ENCODE data around the gene TTC21A. TPM values are rescaled to one million over a fixed set of nuclear protein-coding genes. Genes with fewer than 3 reads are reported as not detected.
"Not testable (repeated sequence)": the region's sequence is repeated elsewhere in the genome, so short reads cannot be mapped to it uniquely, and the experiment has no call there.

TTC21A gene
- polyA plus RNA-seq = 5.5 TPM

- Mint-ChIP-seq H3K4me3 (peak within 1 kb of the TSS; percentile 96 to 97 (median 96)), H3K36me3 (peaks cover 4% of the 10 kb centered on the region), H3K27ac (peak within 1 kb of the TSS; percentile 88 to 99 (median 98)), H3K27me3 (peaks cover 2% of the 10 kb centered on the region), H3K9me3 (no peaks in the 10 kb centered on the region), H3K4me1 (peaks cover 26 to 51% (median 45%) of the 10 kb centered on the region in 3 donors)
These were observed at the start of gene TTC21A, which contains the start of gene GORASP1 for GRCh38 chr3:39107388-39108199. Gene TTC21A, plus strand, starts transcription at chr3:39107680. Its CDS starts 158 bp downstream, at chr3:39107838. Gene GORASP1, minus strand, starts transcription at chr3:39107627. Its CDS starts 86 bp downstream, at chr3:39107541.

DNA sequence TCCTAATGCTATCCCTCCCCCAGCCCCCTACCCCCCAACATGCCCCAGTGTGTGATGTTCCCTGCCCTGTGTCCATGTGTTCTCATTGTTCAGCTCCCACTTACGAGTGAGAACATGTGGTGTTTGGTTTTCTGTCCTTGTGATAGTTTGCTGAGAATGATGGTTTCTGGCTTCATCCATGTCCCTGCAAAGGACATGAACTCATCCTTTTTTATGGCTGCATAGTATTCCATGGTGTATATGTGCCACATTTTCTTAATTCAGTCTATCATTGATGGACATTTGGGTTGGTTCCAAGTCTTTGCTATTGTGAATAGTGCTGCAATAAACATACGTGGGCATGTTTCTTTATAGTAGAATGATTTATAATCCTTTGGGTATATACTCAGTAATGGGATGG, 46.3 kb upstream of the TTC21A start:
- not testable (repeated sequence) for H3K9me3 Mint-ChIP-seq, H3K4me3 Mint-ChIP-seq, H3K27me3 Mint-ChIP-seq, H3K27ac Mint-ChIP-seq, H3K36me3 Mint-ChIP-seq
- H3K4me1 Mint-ChIP-seq = peaks cover 28 to 40% (median 29%) of the 10 kb centered on the region in 3 donors

GRCh38 chr3:39062180-39062579, 45.3 kb upstream of the TTC21A start:
- peak overlapping the region in 1 of 4 donors; percentile 39 for H3K4me3 Mint-ChIP-seq

GRCh38 chr3:39063143-39063542, 44.3 kb upstream of the TTC21A start:
- no peak overlapping the region for H3K27ac Mint-ChIP-seq
- H3K4me1 Mint-ChIP-seq = peaks cover 18 to 30% (median 21%) of the 10 kb centered on the region in 3 donors
- H3K36me3 Mint-ChIP-seq = peaks cover 4% of the 10 kb centered on the region
- H3K27me3 Mint-ChIP-seq = no peaks in the 10 kb centered on the region
- H3K9me3 Mint-ChIP-seq = peaks cover 0 to 4% (median 0%) of the 10 kb centered on the region in 3 donors
- no peak overlapping the region for H3K4me3 Mint-ChIP-seq

More at GRCh38 chr3:39062180-39062579, 45.3 kb upstream of the TTC21A start:
- Mint-ChIP-seq H3K27ac (peak overlapping the region in 1 of 3 donors; percentile 64), H3K27me3 (no peaks in the 10 kb centered on the region), H3K9me3 (peaks cover 0 to 4% (median 0%) of the 10 kb centered on the region in 3 donors), H3K36me3 (peaks cover 2% of the 10 kb centered on the region), H3K4me1 (peaks cover 18 to 31% (median 21%) of the 10 kb centered on the region in 3 donors)

DNA sequence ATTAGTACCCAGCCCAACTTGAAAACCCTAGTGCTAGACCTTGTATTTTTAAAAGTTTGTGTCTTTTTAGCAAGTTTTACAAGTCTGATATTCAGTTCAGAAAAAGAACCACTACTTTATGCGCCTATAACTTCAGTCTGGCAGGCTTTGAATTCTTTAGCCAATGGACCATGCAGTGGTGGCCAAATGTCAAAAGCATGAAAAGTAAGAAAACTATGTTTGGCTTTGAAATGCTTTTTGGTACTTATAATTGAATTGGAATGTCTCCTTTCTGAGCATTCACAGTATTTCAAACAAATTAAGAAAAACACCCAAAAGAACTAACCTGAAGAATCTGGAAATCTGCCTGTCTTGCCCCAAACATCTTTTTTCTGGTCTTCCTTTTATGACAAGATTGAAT, 42.8 kb upstream of the TTC21A start:
- Mint-ChIP-seq H3K4me1 (peaks cover 10 to 22% (median 16%) of the 10 kb centered on the region in 3 donors), H3K27ac (peak overlapping the region in 1 of 3 donors; percentile 0), H3K36me3 (peaks cover 4% of the 10 kb centered on the region), H3K9me3 (peaks cover 0 to 4% (median 0%) of the 10 kb centered on the region in 3 donors), H3K27me3 (no peaks in the 10 kb centered on the region), H3K4me3 (no peak overlapping the region)

- Mint-ChIP-seq H3K27me3 (no peaks in the 10 kb centered on the region), H3K9me3 (peaks cover 0 to 3% (median 0%) of the 10 kb centered on the region in 3 donors), H3K27ac (peak overlapping the region in 1 of 3 donors; percentile 0), H3K4me1 (peaks cover 9 to 22% (median 16%) of the 10 kb centered on the region in 3 donors), H3K36me3 (peaks cover 3% of the 10 kb centered on the region), H3K4me3 (no peak overlapping the region)
These were observed 42.3 kb upstream of the TTC21A start for GRCh38 chr3:39065197-39065596.

DNA sequence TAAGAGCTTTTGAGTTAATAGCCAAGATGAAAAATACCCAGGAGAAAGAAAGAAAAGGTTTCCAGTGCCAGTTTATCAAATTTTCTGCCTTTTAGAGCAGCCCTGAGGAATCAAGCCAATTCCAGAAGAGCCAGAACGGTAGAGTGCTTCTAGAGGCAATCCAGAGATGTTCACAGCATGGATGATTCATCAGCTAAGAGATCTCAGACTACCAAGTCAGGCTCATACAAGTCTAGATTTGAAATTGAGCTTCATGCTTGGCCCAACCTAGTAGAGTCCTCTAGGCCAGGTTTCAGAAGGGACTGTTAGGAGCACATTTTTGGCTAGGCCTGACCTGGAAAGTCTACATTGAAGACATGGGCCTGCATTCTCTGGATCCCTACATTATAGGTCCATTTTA, 40.2 kb upstream of the TTC21A start:
- H3K4me1 Mint-ChIP-seq = peaks cover 7 to 11% (median 9%) of the 10 kb centered on the region in 3 donors
- no peaks in the 10 kb centered on the region for H3K27me3 Mint-ChIP-seq
- H3K36me3 Mint-ChIP-seq = peaks cover 8% of the 10 kb centered on the region
- no peak overlapping the region for H3K27ac Mint-ChIP-seq
- no peak overlapping the region for H3K4me3 Mint-ChIP-seq
- no peaks in the 10 kb centered on the region for H3K9me3 Mint-ChIP-seq

DNA sequence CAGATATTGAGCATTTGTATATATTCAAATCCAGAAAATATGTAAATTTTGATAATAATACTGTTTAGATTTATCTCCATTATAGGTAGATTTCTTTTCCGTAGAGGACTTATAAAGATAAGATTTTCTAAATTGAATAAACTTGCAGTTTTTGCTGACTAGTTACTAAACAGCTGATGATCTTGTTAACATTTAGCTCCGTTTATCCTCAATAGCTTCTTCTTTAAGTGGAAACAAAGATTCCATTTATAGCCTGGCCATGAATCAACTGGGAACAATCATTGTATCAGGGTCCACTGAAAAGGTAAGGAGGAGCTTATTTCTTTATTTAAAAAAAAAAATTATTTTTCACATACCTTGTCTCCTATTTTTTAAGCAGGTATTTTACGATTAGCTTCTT, 38.9 kb upstream of the TTC21A start:
- no peak overlapping the region for H3K27ac Mint-ChIP-seq
- H3K27me3 Mint-ChIP-seq = no peaks in the 10 kb centered on the region
- H3K4me1 Mint-ChIP-seq = peaks cover 7 to 10% (median 9%) of the 10 kb centered on the region in 3 donors
- H3K4me3 Mint-ChIP-seq = no peak overlapping the region
- H3K9me3 Mint-ChIP-seq = no peaks in the 10 kb centered on the region
- H3K36me3 Mint-ChIP-seq = peaks cover 21% of the 10 kb centered on the region

- Mint-ChIP-seq H3K27me3 (no peaks in the 10 kb centered on the region), H3K27ac (peak overlapping the region in 1 of 3 donors; percentile 57), H3K9me3 (no peaks in the 10 kb centered on the region), H3K4me3 (no peak overlapping the region), H3K36me3 (peaks cover 26% of the 10 kb centered on the region), H3K4me1 (peaks cover 0 to 8% (median 0%) of the 10 kb centered on the region in 3 donors)
These were observed 31.6 kb upstream of the TTC21A start for GRCh38 chr3:39075910-39076309.

DNA sequence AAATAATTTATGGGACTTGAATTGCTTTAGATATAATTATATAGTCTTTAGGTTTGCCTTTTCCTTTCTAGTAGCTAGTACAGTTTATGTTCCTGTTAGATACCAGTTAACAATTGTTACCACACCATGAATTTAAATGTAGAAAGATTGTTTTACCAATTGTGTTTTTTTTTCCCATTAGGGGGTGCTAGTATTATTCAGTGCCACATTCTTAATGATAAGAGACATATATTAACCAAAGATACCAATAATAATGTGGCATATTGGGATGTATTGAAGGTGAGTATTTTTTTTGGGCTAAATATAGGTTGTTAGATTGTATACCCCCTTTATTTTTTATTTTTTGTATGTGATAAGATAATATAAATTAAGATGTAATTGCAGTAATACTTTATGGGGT, 27.9 kb upstream of the TTC21A start:
- H3K4me1 Mint-ChIP-seq = peaks cover 0 to 12% (median 6%) of the 10 kb centered on the region in 3 donors
- no peak overlapping the region for H3K4me3 Mint-ChIP-seq
- H3K9me3 Mint-ChIP-seq = no peaks in the 10 kb centered on the region
- no peaks in the 10 kb centered on the region for H3K27me3 Mint-ChIP-seq
- H3K36me3 Mint-ChIP-seq = peaks cover 13% of the 10 kb centered on the region
- peak overlapping the region in 1 of 3 donors; percentile 19 for H3K27ac Mint-ChIP-seq

- Mint-ChIP-seq H3K4me3 (no peak overlapping the region), H3K27me3 (no peaks in the 10 kb centered on the region), H3K4me1 (peaks cover 0 to 12% (median 6%) of the 10 kb centered on the region in 3 donors), H3K27ac (no peak overlapping the region), H3K9me3 (no peaks in the 10 kb centered on the region), H3K36me3 (peaks cover 11% of the 10 kb centered on the region)
These were observed 27.5 kb upstream of the TTC21A start for GRCh38 chr3:39080026-39080425.

GRCh38 chr3:39082666-39083313, 24.7 kb upstream of the TTC21A start:
- Mint-ChIP-seq H3K9me3 (no peaks in the 10 kb centered on the region), H3K27me3 (no peaks in the 10 kb centered on the region), H3K36me3 (peaks cover 6% of the 10 kb centered on the region), H3K4me1 (peaks cover 12 to 24% (median 20%) of the 10 kb centered on the region in 3 donors), H3K27ac (no peak overlapping the region), H3K4me3 (no peak overlapping the region)

GRCh38 chr3:39086144-39086543, 21.3 kb upstream of the TTC21A start:
- H3K4me1 Mint-ChIP-seq = peaks cover 12 to 24% (median 20%) of the 10 kb centered on the region in 3 donors
- H3K27ac Mint-ChIP-seq = peak overlapping the region in 1 of 3 donors; percentile 7

DNA sequence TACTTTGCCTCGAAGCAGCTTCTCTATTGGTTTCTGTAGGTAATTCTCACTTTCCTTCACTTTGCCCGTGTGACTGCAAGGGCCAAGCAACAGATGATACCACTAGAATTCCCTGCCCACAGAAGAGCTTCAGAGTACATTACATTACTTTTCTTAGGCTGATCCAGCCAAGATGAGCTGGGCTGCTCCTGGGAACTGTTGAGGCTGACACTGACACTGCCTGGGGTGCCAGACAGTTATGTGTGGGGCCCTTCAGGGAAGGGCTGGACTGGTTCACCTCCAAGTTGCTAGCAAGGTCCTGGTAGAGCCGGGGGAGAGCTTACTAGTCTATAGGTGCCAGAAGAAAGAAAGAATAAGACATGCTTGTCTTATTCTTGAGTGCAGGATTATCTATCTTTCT, 19.0 kb upstream of the TTC21A start:
- H3K4me1 Mint-ChIP-seq = peaks cover 12 to 20% (median 13%) of the 10 kb centered on the region in 3 donors
- H3K27me3 Mint-ChIP-seq = no peaks in the 10 kb centered on the region
- no peaks in the 10 kb centered on the region for H3K9me3 Mint-ChIP-seq
- H3K36me3 Mint-ChIP-seq = no peaks in the 10 kb centered on the region
- H3K27ac Mint-ChIP-seq = no peak overlapping the region
- H3K4me3 Mint-ChIP-seq = no peak overlapping the region

More at GRCh38 chr3:39086144-39086543, 21.3 kb upstream of the TTC21A start:
- H3K9me3 Mint-ChIP-seq = no peaks in the 10 kb centered on the region
- no peaks in the 10 kb centered on the region for H3K36me3 Mint-ChIP-seq
- H3K4me3 Mint-ChIP-seq = peak overlapping the region in 2 of 4 donors; percentile 80 to 83
- no peaks in the 10 kb centered on the region for H3K27me3 Mint-ChIP-seq

GRCh38 chr3:39088889-39089288, 18.6 kb upstream of the TTC21A start:
- Mint-ChIP-seq H3K27me3 (no peaks in the 10 kb centered on the region), H3K9me3 (no peaks in the 10 kb centered on the region), H3K4me1 (peaks cover 12 to 20% (median 12%) of the 10 kb centered on the region in 3 donors), H3K36me3 (no peaks in the 10 kb centered on the region), H3K4me3 (no peak overlapping the region), H3K27ac (peak overlapping the region in 1 of 3 donors; percentile 67)
